Measurements from ENCODE around the gene CBLB.

Gene CBLB

GRCh38 chr3:105611304-105612192 is 257.3 kb downstream of the CBLB start:
- no peak for DNase-seq

- DNase-seq: peak; percentile 32
Measured at GRCh38 chr3:105610473-105610872, 258.3 kb downstream of the CBLB start.

GRCh38 chr3:105608623-105609022 is 260.2 kb downstream of the CBLB start:
- no peak for DNase-seq

GRCh38 chr3:105606016-105606415 is 262.8 kb downstream of the CBLB start:
- DNase-seq: no peak

All from NCI-H2171 (cell line).